GM18520 (cell line): ENCODE measurements around the gene JAZF1.
"Not testable (repeated sequence)": the region's sequence is repeated elsewhere in the genome, so short reads cannot be mapped to it uniquely, and the experiment has no call there.

Experiments used
- ATAC-seq: cut with Tn5 transposase; IDR thresholded peaks from one replicate; pipeline ENCODE4 v1.9.1; 2021; ENCODE audit not compliant: unreplicated experiment

Gene JAZF1

DNA sequence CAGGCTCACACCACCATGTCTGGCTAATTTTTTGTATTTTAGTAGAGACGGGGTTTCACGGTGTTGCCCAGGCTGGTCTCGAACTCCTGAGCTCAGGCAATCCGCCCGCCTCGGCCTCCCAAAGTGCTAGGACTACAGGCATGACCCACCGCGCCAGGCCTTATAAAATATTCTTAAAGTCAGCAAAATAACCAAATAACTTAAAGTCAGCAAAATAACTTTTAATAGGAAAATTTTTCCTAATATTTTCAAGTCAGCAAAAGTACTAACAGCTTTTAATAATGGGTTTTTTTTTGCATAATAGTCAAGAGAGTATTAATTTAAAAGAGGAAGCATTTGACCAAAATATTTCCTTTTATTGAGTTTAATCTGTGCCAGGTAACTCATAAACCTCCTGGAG is 258.2 kb downstream of the JAZF1 start:
- ATAC-seq: not testable (repeated sequence)

GRCh38 chr7:27921081-27921836 is 259.3 kb downstream of the JAZF1 start:
- ATAC-seq: no peak

GRCh38 chr7:27920281-27920946 is 260.2 kb downstream of the JAZF1 start:
- no peak for ATAC-seq

- no peak for ATAC-seq
Observed at GRCh38 chr7:27918503-27918902, 262.1 kb downstream of the JAZF1 start.

- ATAC-seq: no peak
Observed at GRCh38 chr7:27917774-27918314, 262.8 kb downstream of the JAZF1 start.

GRCh38 chr7:27917119-27917518 is 263.5 kb downstream of the JAZF1 start:
- no peak for ATAC-seq

- no peak for ATAC-seq
Observed at GRCh38 chr7:27916372-27916771, 264.2 kb downstream of the JAZF1 start.

DNA sequence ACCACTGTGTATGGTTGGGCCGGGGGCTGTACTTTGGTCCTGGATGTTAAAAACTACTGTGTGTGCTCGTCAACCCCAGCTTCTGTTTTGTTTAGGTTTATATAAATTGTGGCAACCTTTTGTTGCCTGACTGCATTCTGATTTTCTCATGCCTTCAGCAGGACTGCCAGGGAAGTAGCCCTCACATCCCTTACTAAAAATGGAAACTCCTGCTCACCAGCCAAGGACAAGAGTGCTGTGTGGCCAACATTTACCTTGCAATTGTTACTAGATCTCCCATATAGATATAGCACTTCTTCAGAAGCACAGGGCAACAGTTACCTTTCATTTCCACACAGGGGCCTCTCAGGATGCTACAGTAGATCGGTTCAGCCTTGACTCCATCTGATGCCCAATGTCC is 266.2 kb downstream of the JAZF1 start:
- ATAC-seq: no peak

- ATAC-seq: no peak
Observed at GRCh38 chr7:27912751-27913150, 267.8 kb downstream of the JAZF1 start.

DNA sequence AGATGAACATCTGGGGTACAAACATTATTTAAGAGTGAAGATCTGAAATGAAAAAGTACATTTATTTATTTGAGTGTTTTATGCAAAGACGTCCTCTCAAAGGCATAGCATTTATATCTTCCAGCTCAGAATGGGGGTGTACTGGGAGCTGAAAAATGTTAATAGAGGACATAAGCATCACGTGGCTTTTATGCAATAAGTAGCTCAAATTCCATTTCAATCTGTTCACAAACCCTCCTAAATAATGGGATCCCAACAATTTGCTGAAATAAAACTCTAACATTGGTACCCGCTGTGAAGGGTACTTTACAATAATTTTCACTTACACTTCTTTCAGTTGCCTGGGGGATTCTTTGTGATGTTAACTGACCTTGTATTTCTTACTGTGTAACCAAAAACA is 268.7 kb downstream of the JAZF1 start:
- ATAC-seq: no peak

- ATAC-seq: no peak
Observed at GRCh38 chr7:27910326-27910725, 270.3 kb downstream of the JAZF1 start.

GRCh38 chr7:27908534-27909165 is 271.9 kb downstream of the JAZF1 start:
- no peak for ATAC-seq

GRCh38 chr7:27906385-27907091 is 274.1 kb downstream of the JAZF1 start:
- ATAC-seq: no peak

DNA sequence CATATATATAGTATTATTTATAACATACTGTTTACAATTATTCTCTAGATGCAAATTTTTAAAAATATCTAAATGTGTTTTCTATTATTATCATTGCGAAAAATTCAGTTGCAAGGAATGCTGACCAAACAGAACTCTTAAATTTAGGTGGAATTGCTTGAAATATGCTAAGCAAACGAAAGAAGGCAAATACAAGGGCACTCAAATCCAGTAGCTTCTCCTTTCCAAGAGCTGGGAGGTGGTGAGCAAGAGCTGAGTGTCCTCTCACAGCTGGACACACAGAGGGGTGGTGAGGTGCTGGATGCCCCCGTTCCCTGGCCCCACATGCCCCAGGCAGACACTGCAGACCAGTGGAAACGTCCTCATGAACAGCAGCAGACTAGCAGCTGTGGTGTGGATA is 274.6 kb downstream of the JAZF1 start:
- no peak for ATAC-seq

GRCh38 chr7:27901028-27901760 is 279.4 kb downstream of the JAZF1 start:
- peak; percentile 71 for ATAC-seq

DNA sequence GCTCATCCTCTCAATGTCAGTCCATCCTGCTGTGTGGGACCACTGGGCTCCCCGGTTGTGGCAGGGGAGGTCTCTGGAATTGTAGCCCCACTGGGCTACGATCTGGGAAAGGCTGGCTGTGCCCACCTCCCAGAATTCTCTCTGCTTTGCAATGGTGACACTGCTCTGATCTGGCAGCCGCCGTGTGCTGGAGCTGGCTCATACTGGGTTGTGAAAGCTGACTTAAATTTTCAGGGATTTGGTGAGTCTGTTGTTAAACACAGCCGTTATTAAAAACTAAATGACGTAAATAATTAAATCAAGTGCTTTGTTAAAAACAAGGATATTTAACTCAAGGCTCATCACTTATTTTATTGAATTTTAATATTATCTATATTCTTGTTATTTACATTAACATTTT is 280.6 kb downstream of the JAZF1 start:
- ATAC-seq: no peak

DNA sequence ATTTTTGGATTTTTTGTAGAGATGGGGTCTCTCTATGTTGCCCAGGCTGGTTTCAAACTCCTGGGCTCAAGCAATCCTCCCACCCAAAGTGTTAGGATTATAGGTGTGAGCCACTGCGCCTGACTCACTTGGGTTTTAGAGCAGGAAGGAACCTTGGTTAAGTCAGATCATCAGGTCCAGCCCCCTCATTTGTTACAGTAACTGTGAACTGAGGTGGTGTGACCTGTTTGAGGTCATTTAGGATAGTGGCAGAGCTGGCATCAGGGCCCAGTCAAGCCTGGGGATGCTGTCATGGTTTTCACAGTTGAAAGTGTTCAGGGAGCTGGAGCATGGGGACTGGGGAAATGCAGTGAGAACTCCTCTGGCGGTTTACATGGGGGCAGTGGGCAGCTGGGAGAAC is 281.0 kb downstream of the JAZF1 start:
- no peak for ATAC-seq

DNA sequence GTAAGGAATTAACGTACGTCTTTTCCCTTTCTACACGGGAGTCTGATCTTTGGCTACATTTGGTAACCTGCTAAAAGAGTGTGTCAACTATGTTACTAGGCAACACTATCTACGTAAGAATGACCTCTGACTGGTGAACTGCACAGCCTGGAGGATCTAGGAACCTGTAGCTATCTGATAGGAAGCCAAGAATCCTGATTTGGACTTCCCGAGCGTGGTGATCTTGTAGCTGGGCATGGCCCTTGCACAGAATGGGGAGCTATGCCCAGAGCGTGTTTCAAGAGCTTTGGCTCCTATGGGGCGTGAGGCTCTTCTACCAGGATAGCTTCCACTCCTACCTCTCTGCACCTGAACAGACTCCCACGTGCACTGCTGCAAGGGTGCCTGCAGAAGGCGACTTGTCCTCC is 283.2 kb downstream of the JAZF1 start:
- ATAC-seq: no peak

DNA sequence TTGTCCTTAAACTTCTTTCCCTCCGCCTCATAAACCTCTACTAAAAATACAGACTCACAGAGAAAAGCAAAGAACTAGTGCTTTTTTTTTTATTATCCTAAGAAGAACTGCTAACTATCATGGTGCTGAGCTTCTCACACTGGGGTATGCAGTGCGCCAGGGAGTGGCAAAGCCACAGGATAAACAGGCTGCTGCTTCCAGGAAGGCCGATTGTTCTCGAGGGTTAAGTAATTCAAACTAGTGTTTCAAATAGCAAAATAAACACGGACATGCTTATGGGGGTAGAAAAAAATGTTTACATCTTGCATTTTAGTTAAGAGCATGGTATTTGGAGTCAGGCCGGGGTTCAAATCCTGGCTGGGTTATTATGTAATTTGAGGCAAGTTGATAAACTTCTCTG is 283.6 kb downstream of the JAZF1 start:
- no peak for ATAC-seq

DNA sequence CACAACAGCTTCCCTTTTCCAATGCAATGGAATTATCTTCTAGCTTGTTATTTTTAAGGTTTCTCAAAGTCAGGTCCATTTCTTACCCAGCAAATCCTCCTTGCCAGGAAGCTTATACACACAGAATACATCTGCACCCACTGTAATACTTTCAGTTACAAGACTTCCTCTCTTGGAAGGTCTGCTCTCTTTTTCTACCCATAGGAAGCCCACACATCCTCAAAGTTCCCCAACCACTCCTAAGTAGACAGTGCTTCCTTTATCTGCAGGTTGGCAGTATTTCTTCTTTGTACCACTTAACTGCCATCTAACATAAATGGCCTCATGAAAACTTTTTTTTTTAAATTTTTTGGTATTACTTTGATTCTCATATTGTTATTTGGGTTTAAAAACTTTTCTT is 285.0 kb downstream of the JAZF1 start:
- no peak for ATAC-seq
